Measurements from ENCODE around the gene GRIK4.
"Not testable (repeated sequence)": the region's sequence is repeated elsewhere in the genome, so short reads cannot be mapped to it uniquely, and the experiment has no call there.

GRIK4 gene

DNA sequence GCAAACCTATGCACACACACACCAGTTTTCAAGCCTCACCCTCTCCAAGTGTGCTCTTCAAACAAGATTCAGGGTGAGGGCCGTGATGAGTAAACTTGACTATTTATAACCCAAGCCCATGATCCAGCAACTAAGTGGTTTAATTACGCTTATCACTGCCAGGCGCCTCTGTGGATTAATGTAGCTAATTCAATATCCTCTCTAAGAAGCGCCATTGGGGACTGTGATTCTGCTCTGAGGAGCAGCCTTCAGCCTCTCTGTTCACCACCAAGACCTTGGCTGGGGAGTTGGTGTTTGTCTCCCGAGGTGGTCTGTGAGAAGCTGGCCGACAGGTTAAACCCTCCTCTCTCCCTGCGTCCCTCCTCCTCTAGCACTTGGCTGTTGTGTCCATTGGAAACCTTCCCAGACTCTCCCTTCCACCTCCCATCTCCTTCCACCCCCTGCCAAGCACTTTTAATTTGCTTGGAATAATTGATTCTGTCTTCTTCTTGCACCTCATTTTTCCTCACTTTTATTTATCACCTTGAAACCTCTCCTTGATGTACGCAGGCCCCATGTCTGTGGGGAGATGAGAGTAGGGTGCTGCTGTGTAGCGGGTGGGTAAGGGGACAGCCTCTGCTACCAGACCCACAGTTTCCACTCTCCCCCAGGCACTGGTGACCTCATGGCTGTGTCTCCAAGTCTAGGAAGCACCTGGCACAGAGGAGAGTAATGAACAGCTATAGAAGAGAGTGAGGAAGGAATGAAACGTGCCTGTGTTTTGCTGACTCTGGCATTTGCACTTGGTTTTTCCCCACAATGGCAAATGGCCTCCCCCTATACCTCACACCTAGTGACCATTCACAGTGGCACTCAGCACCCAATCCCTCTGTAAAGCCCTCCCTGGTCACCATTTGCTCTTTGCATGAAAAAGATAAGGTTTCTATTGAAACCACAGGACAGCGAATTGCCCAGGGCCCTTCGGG lies 236.6 kb downstream of the GRIK4 start:
- no peak for DNase-seq (ENCODE audit: low spot score)

DNA sequence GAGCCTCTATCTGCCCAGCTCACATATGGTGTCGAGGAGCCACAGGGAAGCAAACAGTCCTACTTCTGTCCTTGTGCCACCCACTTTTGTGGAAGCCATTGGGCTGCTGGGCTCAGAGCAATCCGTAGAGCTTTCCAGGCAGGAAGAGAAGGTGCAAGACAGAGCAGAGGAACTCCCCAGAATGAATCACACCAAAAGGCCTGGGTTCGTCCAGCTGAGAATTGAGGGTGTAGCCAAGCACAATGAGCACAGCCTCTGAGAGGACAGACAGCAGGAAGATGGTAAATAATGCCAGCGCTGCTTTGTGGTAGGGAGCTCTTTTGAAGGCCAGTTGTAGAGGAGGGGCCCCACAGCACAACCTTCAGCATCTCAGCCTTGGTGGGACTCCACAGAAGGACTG lies 237.8 kb downstream of the GRIK4 start:
- DNase-seq (ENCODE audit: low spot score), result no peak

DNA sequence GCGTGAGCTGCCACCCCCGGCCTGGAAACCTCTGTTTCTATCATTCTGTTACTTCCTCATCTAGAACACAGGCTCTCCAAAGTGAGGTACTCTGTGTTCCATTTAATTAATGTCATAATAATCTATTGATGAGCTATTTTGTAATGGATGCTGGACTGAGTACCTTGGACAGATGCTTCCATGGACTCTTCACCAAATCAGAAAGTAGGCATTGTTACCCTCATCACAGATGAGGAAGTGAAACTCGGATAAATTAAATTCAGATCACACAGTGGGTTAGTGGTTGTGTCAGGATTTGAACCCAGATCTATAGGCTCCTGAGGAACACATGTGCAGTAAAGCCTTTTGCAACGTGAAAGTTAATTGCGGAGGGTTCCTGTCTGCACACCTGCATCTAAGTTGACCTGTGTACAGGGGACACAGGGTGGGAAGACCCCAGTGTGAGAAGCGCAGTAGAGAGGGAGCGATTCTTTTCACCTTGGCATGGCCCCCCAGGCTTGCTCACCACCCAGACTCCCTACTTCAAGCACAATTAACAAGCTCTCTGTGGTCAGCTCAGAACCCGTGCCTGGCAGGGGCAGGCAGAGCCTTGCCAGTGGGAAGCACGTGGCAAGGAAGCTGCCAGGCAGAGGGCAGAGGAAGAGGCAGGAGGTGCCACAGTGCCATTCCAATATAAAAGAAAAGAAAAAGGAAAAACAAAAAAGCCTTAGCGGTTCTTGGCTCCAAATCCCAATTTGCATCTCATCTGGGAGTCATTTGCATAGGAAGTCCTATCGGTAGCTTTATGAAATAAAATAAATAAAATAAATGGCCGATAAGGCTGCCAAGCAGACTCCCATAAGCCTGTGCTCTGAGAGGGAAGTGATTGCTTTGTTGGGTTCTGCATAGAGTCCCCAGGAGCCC lies 239.3 kb downstream of the GRIK4 start:
- DNase-seq (ENCODE audit: low spot score), result no peak

DNA sequence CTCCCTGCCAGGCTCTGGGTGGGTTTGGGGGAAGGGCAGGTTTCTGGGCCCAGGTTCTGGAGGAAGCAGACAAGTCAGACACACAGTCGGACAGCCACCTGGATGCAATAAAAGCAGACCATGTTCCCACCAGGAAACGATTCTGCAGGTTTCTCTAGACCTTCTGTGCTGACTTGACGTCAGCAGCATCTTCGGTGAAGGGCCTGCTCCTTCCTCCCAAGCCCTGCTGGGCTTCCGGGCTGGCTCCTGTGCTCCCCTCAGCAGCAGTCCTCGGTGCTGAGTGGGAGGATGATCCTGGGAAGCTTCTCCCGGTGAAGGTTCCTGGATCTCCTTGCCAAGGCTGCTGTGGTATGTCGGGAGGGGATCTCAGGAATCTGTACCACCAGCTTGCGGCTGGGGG lies 240.0 kb downstream of the GRIK4 start:
- no peak for DNase-seq (ENCODE audit: low spot score)

- no peak for DNase-seq (ENCODE audit: low spot score)
Observed at GRCh38 chr11:120752668-120753067, 241.1 kb downstream of the GRIK4 start.

DNA sequence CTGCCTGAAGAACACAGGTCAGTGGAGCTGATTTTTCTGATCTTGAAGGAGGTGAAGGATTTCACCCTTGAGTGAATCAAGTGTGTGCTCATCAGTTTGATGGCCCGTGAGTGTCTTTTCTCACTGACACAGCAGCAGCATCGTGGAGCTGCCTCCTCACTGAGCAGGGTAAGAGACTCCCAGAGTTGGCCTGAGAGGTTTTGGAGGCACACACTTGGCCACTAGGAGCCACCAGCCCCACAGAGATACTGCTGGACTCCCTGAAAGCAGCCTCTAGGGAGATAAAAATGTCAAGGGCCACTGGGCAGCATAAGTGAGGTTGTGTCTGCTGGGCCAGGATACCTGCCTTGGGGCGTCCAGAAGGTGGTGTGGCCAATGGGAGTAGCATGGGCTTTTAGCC lies 245.4 kb downstream of the GRIK4 start:
- no peak for DNase-seq (ENCODE audit: low spot score)

GRCh38 chr11:120759046-120759445 lies 247.5 kb downstream of the GRIK4 start:
- DNase-seq (ENCODE audit: low spot score), result no peak

- DNase-seq (ENCODE audit: low spot score), result not testable (repeated sequence)
Observed at GRCh38 chr11:120765710-120766109, 254.2 kb downstream of the GRIK4 start.

- no peak for DNase-seq (ENCODE audit: low spot score)
Observed at GRCh38 chr11:120766318-120766717, 254.8 kb downstream of the GRIK4 start.

DNA sequence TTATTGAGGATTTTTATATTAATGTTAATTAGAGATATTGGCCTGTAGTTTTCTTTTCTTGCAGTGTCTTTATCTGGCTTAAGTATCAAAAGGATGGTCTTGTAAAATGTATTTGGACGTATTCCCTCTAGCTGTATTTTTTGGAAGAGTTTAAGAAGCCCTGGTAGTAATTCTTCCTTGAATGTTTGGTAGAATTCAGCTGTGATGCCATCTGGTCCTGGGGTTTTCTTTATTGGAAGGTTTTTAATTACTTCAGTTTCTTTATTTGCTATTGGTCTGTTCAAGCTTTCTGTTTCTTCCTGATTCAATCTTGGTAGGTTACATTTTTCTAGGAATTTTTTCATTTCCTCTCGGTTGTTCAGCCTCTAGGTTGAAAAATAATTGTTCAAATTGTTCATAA lies 257.4 kb downstream of the GRIK4 start:
- DNase-seq (ENCODE audit: low spot score), result no peak

DNA sequence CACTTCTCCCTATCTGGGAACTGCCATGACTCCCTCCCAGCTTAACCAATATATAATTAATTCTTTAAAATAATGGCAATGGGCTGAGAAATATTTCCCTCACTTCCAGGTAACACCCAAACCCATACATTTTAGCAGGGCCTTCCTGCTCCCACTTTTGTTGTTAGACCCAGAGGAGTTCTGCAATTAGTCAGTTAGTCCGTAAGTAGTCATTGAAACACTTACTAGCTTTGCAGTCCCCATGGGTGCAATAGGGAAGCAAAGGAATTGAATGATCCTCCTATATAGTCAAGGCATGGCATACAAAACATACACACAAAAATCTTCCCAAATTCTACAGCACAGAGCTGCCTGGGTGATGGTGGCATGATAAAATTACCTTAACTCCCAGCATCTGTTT lies 258.4 kb downstream of the GRIK4 start:
- DNase-seq (ENCODE audit: low spot score), result no peak

DNA sequence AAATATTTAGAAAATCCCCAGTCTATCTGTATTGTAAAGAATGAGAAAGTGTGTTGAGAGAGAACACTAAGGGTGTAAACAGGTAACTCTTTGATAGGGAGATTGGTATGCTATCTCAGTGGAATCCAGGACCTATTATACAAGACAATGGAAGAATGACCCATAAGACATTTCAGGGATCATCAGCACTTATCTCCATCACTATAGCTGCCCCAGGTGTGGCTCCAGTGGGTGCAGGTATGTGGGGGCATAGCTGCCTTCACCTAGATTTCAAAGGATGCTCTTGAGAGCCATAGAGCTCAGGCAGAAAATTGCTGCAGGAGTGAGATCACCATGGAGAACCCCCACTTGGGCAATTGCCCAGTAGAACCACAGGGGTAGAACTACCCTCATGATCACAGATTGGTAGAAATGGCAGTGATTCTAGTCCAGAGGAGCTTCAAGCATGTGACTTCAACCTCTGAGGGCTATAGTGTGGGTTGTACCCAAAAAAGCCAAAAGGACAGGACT lies 260.1 kb downstream of the GRIK4 start:
- DNase-seq (ENCODE audit: low spot score), result no peak

GRCh38 chr11:120773501-120774031 lies 262.0 kb downstream of the GRIK4 start:
- no peak for DNase-seq (ENCODE audit: low spot score)

DNA sequence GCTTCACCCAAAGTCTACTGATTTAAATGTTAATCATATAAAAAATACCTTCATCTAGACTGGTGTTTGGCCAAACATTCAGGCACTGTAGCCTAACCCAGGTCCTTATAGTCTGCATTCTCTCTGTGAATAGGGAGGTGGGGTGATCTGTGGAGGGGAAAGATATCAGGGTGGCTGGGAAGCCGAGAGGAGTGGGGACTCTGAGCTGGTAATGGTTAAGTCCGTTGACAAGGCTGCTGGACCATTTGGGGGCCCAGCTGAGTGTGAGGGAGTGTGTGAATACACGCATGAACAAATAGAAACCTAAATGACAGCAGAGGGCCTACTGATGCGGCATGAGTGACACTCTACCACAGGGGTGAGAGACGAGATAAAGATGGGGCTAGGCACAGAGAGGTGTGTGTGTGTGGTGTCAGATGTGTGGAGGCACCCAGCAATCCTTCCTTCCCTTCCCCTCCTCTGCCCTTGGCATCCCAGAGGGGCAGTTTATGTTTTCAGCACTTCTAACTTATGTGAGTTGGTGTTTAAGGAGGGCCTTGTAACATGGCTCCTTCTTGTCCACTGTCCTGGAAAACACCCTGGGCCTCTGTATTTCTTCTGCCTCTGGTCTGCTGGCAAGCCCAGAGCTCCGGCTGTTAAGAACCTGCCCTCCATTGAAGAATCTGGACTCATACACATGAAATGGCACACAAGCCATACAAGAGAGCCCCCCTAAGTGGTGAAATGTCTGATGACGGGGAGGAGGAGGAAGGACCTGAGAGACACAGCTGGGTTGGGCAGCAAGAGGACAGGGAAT lies 263.2 kb downstream of the GRIK4 start:
- DNase-seq (ENCODE audit: low spot score), result no peak

- DNase-seq (ENCODE audit: low spot score), result no peak
Observed at GRCh38 chr11:120775986-120776951, 264.7 kb downstream of the GRIK4 start.

GRCh38 chr11:120778685-120779490 lies 267.3 kb downstream of the GRIK4 start:
- DNase-seq (ENCODE audit: low spot score), result no peak

DNA sequence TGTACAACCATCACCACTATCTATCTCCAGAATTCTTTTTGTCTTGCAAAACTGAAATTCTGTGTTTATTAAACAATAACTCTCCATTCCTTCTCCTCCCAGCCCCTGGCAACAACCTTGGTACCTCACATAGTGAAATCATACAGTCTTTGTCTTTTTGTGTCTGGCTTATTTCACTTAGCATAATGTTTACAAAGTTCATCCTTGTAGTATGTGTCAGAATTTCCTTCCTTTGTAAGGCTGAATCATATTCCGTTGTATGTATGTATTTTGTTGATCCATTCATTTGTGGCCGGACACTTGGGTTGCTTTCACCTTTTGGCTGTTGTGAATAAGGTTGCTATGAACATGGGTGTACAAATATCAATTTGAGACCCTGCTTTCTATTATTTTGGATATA lies 268.7 kb downstream of the GRIK4 start:
- DNase-seq (ENCODE audit: low spot score), result no peak

GRCh38 chr11:120781486-120782120 lies 270.1 kb downstream of the GRIK4 start:
- no peak for DNase-seq (ENCODE audit: low spot score)

Data from CD4-positive, alpha-beta T cell treated with Interleukin-2 at 100 ng/mL for 4 hours (primary cell).